C4-2B (cell line): ENCODE results near the gene PPP5C.

Source experiments
- ZFX ChIP-seq: fragments of 450-650 bp; IDR thresholded peaks from 2 replicates; pipeline ENCODE4 v1.6.1; 2017
- TF ChIP-seq, protein P1 (sequence below): fragments of 450-650 bp; conservative IDR thresholded peaks from 2 replicates; pipeline ENCODE4 v1.5.1; 2017; ENCODE audit warnings: mild to moderate bottlenecking

DNA sequence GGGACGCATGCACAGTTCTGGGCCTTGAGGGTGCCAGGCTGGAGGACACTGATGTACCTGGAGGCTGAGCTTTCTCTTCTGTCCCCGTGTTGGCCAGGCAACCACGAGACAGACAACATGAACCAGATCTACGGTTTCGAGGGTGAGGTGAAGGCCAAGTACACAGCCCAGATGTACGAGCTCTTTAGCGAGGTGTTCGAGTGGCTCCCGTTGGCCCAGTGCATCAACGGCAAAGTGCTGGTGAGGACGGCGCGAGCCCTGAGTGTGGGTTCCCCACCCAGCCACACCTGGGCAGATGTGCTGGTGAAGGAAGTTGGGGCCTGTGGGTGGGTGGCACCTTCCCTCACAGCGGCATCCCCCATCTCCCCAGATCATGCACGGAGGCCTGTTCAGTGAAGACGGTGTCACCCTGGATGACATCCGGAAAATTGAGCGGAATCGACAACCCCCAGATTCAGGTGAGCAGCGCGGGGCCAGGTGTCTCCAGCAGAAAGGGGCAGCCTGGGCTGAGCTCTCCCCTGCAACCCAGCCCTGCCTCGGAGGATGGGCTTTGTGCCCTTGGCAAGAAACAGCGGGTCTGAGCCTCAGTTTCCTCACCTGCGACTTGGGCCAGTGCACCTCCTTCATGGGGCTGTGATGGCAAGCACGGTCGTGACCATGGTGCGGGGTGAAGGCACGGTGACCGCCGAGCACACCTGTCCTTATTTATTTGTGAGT, 40.3 kb downstream of the PPP5C start:
- TF ChIP-seq, protein P1, sequence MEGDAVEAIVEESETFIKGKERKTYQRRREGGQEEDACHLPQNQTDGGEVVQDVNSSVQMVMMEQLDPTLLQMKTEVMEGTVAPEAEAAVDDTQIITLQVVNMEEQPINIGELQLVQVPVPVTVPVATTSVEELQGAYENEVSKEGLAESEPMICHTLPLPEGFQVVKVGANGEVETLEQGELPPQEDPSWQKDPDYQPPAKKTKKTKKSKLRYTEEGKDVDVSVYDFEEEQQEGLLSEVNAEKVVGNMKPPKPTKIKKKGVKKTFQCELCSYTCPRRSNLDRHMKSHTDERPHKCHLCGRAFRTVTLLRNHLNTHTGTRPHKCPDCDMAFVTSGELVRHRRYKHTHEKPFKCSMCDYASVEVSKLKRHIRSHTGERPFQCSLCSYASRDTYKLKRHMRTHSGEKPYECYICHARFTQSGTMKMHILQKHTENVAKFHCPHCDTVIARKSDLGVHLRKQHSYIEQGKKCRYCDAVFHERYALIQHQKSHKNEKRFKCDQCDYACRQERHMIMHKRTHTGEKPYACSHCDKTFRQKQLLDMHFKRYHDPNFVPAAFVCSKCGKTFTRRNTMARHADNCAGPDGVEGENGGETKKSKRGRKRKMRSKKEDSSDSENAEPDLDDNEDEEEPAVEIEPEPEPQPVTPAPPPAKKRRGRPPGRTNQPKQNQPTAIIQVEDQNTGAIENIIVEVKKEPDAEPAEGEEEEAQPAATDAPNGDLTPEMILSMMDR: no peak
- TF ChIP-seq ZFX: no peak
